ENCODE data around the gene ILDR1.
"Not testable (repeated sequence)": the region's sequence is repeated elsewhere in the genome, so short reads cannot be mapped to it uniquely, and the experiment has no call there.

The ILDR1 gene

GRCh38 chr3:121942116-121942786, 79.8 kb downstream of the ILDR1 start:
- no peak for DNase-seq (ENCODE audit: low read depth)

- no peak for DNase-seq (ENCODE audit: low read depth)
Observed at GRCh38 chr3:121941592-121941991, 80.5 kb downstream of the ILDR1 start.

GRCh38 chr3:121938141-121938855, 83.7 kb downstream of the ILDR1 start:
- DNase-seq (ENCODE audit: low read depth): not testable (repeated sequence)

Data from T follicular helper cell (primary cell).